ENCODE results near the gene ESR2.

DNA sequence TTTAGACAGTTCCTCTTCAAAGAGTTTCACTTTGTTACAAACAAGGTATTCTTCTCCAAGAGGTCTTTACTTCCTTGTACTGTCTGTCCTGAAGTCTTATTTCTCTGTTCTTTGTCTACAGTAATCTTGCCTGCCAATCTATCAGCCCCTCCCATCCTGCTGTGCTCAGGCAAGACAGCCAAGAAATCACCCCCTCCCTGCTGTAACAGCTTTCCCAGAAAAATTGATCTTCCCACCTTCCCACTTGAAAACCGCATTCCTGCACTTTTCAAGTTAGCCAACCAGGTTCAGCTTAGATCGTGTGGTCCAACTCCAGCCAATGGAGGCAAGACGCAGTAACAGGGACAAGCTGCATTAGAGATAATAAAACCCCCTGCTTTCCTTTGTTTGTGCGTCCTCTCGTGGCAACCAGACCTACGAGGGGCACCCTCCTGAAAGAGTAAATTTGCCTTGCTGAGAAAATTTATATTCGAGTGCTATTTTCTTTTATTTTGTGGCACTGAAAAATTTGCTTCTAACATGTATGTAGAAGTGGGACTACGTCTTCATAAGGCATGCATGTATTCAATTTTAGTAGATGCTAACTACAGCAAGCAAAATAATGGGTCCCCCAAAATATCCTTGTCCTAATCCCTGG lies 46.5 kb upstream of the ESR2 start:
- TF ChIP-seq, protein P1, sequence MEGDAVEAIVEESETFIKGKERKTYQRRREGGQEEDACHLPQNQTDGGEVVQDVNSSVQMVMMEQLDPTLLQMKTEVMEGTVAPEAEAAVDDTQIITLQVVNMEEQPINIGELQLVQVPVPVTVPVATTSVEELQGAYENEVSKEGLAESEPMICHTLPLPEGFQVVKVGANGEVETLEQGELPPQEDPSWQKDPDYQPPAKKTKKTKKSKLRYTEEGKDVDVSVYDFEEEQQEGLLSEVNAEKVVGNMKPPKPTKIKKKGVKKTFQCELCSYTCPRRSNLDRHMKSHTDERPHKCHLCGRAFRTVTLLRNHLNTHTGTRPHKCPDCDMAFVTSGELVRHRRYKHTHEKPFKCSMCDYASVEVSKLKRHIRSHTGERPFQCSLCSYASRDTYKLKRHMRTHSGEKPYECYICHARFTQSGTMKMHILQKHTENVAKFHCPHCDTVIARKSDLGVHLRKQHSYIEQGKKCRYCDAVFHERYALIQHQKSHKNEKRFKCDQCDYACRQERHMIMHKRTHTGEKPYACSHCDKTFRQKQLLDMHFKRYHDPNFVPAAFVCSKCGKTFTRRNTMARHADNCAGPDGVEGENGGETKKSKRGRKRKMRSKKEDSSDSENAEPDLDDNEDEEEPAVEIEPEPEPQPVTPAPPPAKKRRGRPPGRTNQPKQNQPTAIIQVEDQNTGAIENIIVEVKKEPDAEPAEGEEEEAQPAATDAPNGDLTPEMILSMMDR (conservative IDR thresholded peaks at IDR 0.05 in 1 of 2, IDR thresholded peaks at IDR 0.05 in 1 of 2; ENCODE audit: extremely low read depth in 1 of 2, insufficient read depth in 1 of 2, low read depth in 1 of 2, low read length in 2 of 2) = no peak
- no peak for TF ChIP-seq EZH2 (IDR thresholded peaks at IDR 0.05; ENCODE audit: borderline replicate concordance, low read length)

All from mammary epithelial cell (primary cell).